ENCODE measurements around the gene C17orf50. TPM values are rescaled to one million over a fixed set of nuclear protein-coding genes. Genes with fewer than 3 reads are reported as not detected.

C17orf50 gene
- polyA plus RNA-seq, 1 donor (not counting 4 experiments of a cell fraction or from before 2014, with no cell fraction given) = not detected

GRCh38 chr17:35716897-35717465 is 43.7 kb upstream of the C17orf50 start:
- H3K9me3 ChIP-seq (ENCODE audit: control insufficient read depth, low read depth, low read length) = no peaks in the 10 kb centered on the region
- no peaks in the 10 kb centered on the region for H3K79me2 ChIP-seq (ENCODE audit: control insufficient read depth, insufficient read depth, low read length)
- dilution Hi-C loops (cut with MboI; ENCODE audit: extremely low pct_ligation_motif_present, low sequenced_read_pairs) = no loop called here
- TF ChIP-seq EZH2 (IDR thresholded peaks at IDR 0.05; ENCODE audit: low read length) (no peak), CTCF (optimal IDR thresholded peaks at IDR 0.05 in 1 of 3, IDR thresholded peaks at IDR 0.05 in 1 of 3, conservative IDR thresholded peaks at IDR 0.05 in 1 of 3; ENCODE audit: extremely low read depth in 1 of 3, insufficient read depth in 2 of 3, low read length in 3 of 3) (no peak)
- no peak overlapping the region for H3K4me2 ChIP-seq (ENCODE audit: control insufficient read depth, extremely low read depth, insufficient read depth, low read depth, low read length)
- no peak overlapping the region for H3K27ac ChIP-seq (ENCODE audit: control insufficient read depth, insufficient read depth, low read length)
- H3K9ac ChIP-seq (ENCODE audit: control insufficient read depth, extremely low read depth, insufficient read depth, low read length) = no peak overlapping the region
- no peaks in the 10 kb centered on the region for H4K20me1 ChIP-seq (ENCODE audit: control insufficient read depth, extremely low read depth, insufficient read depth, low read length)
- no peaks in the 10 kb centered on the region for H3K27me3 ChIP-seq (ENCODE audit: control insufficient read depth, extremely low read depth, insufficient read depth, low read length)
- DNase-seq (ENCODE audit: low read depth, low spot score) = no peak
- H3K4me3 ChIP-seq (ENCODE audit: control insufficient read depth in 2 of 3, extremely low read depth in 1 of 3, insufficient read depth in 2 of 3, low read depth in 1 of 3, low read length in 3 of 3) = no peak overlapping the region
- H3K9me1 ChIP-seq (ENCODE audit: control insufficient read depth, extremely low read depth, insufficient read depth, low read length) = no peaks in the 10 kb centered on the region
- H3K4me1 ChIP-seq (ENCODE audit: control insufficient read depth, extremely low read depth, insufficient read depth, low read length) = no peaks in the 10 kb centered on the region
- H2AFZ ChIP-seq (ENCODE audit: control insufficient read depth, low read length) = no peak overlapping the region
- peaks cover 24 to 30% of the 10 kb centered on the region in 2 experiments for H3K36me3 ChIP-seq (ENCODE audit: control insufficient read depth in 2 of 2, extremely low read depth in 1 of 2, insufficient read depth in 2 of 2, low read length in 2 of 2)
- FAIRE-seq = no peak

- no peaks in the 10 kb centered on the region for H4K20me1 ChIP-seq (ENCODE audit: control insufficient read depth, extremely low read depth, insufficient read depth, low read length)
- no peak overlapping the region for H3K4me3 ChIP-seq (ENCODE audit: control insufficient read depth in 2 of 3, extremely low read depth in 1 of 3, insufficient read depth in 2 of 3, low read depth in 1 of 3, low read length in 3 of 3)
- TF ChIP-seq CTCF (optimal IDR thresholded peaks at IDR 0.05 in 1 of 3, IDR thresholded peaks at IDR 0.05 in 1 of 3, conservative IDR thresholded peaks at IDR 0.05 in 1 of 3; ENCODE audit: extremely low read depth in 1 of 3, insufficient read depth in 2 of 3, low read length in 3 of 3) (no peak), EZH2 (IDR thresholded peaks at IDR 0.05; ENCODE audit: low read length) (no peak)
- DNase-seq (ENCODE audit: low read depth, low spot score) (no peak), FAIRE-seq (no peak)
- no peaks in the 10 kb centered on the region for H3K79me2 ChIP-seq (ENCODE audit: control insufficient read depth, insufficient read depth, low read length)
- H3K9ac ChIP-seq (ENCODE audit: control insufficient read depth, extremely low read depth, insufficient read depth, low read length) = no peak overlapping the region
- no peak overlapping the region for H2AFZ ChIP-seq (ENCODE audit: control insufficient read depth, low read length)
- dilution Hi-C loops (cut with MboI; ENCODE audit: extremely low pct_ligation_motif_present, low sequenced_read_pairs) = no loop called here
- no peaks in the 10 kb centered on the region for H3K9me1 ChIP-seq (ENCODE audit: control insufficient read depth, extremely low read depth, insufficient read depth, low read length)
- no peak overlapping the region for H3K4me2 ChIP-seq (ENCODE audit: control insufficient read depth, extremely low read depth, insufficient read depth, low read depth, low read length)
- no peaks in the 10 kb centered on the region for H3K9me3 ChIP-seq (ENCODE audit: control insufficient read depth, low read depth, low read length)
- peaks cover 24 to 28% of the 10 kb centered on the region in 2 experiments for H3K36me3 ChIP-seq (ENCODE audit: control insufficient read depth in 2 of 2, extremely low read depth in 1 of 2, insufficient read depth in 2 of 2, low read length in 2 of 2)
- H3K4me1 ChIP-seq (ENCODE audit: control insufficient read depth, extremely low read depth, insufficient read depth, low read length) = no peaks in the 10 kb centered on the region
- no peaks in the 10 kb centered on the region for H3K27me3 ChIP-seq (ENCODE audit: control insufficient read depth, extremely low read depth, insufficient read depth, low read length)
- H3K27ac ChIP-seq (ENCODE audit: control insufficient read depth, insufficient read depth, low read length) = no peak overlapping the region
Observed at GRCh38 chr17:35717475-35717874, 43.2 kb upstream of the C17orf50 start.
